ENCODE measurements around the gene IL33. TPM values are rescaled to one million over a fixed set of nuclear protein-coding genes. Genes with fewer than 3 reads are reported as not detected.

The IL33 gene
- total and polyA plus RNA-seq, 2 donors (not counting 1 experiment from before 2014, with no cell fraction given) = 1.3 to 2.0 TPM

DNA sequence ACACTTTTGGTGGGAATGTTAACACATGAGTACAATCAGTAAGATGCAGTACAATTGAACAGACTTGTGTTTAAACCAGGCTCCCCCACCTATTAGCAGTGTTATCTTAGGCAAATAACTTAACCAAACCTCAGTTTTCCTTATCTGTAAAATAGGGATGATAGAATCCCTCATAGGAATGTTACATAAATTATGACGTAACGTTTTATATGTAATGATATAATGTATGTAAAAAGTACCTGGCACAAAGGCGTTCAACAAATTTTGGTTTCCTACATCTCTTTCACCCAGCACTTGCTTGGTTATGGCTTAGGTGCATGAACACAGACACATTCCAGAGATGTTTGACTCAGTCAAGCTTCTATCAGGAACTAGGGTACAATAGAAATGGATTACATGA lies 26.7 kb upstream of the IL33 start:
- Histone ChIP-seq H4K20me1 (ENCODE audit: control insufficient read depth, extremely low read depth, insufficient read depth, low read length) (no peaks in the 10 kb centered on the region), H3K9ac (ENCODE audit: insufficient read depth, low read length) (no peak overlapping the region), H3K4me3 (replicated peaks in 1 of 4; ENCODE audit: control extremely low read depth in 1 of 4, insufficient read depth in 1 of 4, low read depth in 3 of 4, low read length in 4 of 4) (no peak overlapping the region), H3K36me3 (ENCODE audit: control insufficient read depth, insufficient read depth, low read length) (no peaks in the 10 kb centered on the region), H3K27ac (ENCODE audit: insufficient read depth, low read length) (no peak overlapping the region), H3K27me3 (ENCODE audit: control insufficient read depth, insufficient read depth, low read length) (no peaks in the 10 kb centered on the region), H3K4me2 (ENCODE audit: extremely low read depth, insufficient read depth, low read length) (no peak overlapping the region), H3K79me2 (ENCODE audit: control insufficient read depth, insufficient read depth, low read length) (no peaks in the 10 kb centered on the region), H3K4me1 (ENCODE audit: control insufficient read depth, extremely low read depth, insufficient read depth, low read length) (no peaks in the 10 kb centered on the region), H2AFZ (ENCODE audit: low read length) (no peak overlapping the region), H3K9me3 (ENCODE audit: control insufficient read depth, insufficient read depth, low read depth, low read length) (no peaks in the 10 kb centered on the region)
- TF ChIP-seq EZH2 (IDR thresholded peaks at IDR 0.05; ENCODE audit: low read length, missing control alignments) = no peak
- TF ChIP-seq, protein P1, sequence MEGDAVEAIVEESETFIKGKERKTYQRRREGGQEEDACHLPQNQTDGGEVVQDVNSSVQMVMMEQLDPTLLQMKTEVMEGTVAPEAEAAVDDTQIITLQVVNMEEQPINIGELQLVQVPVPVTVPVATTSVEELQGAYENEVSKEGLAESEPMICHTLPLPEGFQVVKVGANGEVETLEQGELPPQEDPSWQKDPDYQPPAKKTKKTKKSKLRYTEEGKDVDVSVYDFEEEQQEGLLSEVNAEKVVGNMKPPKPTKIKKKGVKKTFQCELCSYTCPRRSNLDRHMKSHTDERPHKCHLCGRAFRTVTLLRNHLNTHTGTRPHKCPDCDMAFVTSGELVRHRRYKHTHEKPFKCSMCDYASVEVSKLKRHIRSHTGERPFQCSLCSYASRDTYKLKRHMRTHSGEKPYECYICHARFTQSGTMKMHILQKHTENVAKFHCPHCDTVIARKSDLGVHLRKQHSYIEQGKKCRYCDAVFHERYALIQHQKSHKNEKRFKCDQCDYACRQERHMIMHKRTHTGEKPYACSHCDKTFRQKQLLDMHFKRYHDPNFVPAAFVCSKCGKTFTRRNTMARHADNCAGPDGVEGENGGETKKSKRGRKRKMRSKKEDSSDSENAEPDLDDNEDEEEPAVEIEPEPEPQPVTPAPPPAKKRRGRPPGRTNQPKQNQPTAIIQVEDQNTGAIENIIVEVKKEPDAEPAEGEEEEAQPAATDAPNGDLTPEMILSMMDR (conservative IDR thresholded peaks at IDR 0.05 in 1 of 2, IDR thresholded peaks at IDR 0.05 in 1 of 2; ENCODE audit: low read depth in 1 of 2, low read length in 2 of 2) = no peak
- DNase-seq (ENCODE audit: low read depth in 2 of 2) = no peak

DNA sequence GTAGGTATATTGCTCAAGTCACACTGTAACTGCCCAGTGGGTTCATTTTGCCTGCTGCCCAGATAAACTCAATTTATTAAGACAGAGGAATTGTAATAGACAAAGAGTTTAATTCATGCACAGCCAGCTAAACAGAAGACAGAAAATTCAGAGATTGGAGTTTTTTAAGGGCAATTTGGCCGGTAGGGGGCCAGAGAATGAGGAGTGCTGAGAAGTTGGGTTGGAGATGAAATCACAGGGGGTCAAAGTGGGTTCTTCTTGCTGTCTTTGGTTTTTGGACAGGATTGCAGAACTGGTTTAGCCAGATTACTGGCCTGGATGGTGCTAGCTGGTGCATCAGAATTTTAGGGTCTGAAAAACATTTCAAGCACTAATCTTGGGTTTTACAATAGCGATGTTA lies 20.7 kb upstream of the IL33 start:
- no peaks in the 10 kb centered on the region for H3K4me1 ChIP-seq (ENCODE audit: control insufficient read depth, extremely low read depth, insufficient read depth, low read length)
- H3K4me3 ChIP-seq (replicated peaks in 1 of 4; ENCODE audit: control extremely low read depth in 1 of 4, insufficient read depth in 1 of 4, low read depth in 3 of 4, low read length in 4 of 4) = no peak overlapping the region
- no peak for DNase-seq (ENCODE audit: low read depth in 2 of 2)
- no peak overlapping the region for H3K9ac ChIP-seq (ENCODE audit: insufficient read depth, low read length)
- no peaks in the 10 kb centered on the region for H3K79me2 ChIP-seq (ENCODE audit: control insufficient read depth, insufficient read depth, low read length)
- no peaks in the 10 kb centered on the region for H4K20me1 ChIP-seq (ENCODE audit: control insufficient read depth, extremely low read depth, insufficient read depth, low read length)
- TF ChIP-seq EZH2 (IDR thresholded peaks at IDR 0.05; ENCODE audit: low read length, missing control alignments) = no peak
- TF ChIP-seq, protein P1 (conservative IDR thresholded peaks at IDR 0.05 in 1 of 2, IDR thresholded peaks at IDR 0.05 in 1 of 2; ENCODE audit: low read depth in 1 of 2, low read length in 2 of 2) = peak in 1 of 2 donors; percentile 22
- no peak overlapping the region for H2AFZ ChIP-seq (ENCODE audit: low read length)
- H3K36me3 ChIP-seq (ENCODE audit: control insufficient read depth, insufficient read depth, low read length) = no peaks in the 10 kb centered on the region
- H3K27ac ChIP-seq (ENCODE audit: insufficient read depth, low read length) = no peak overlapping the region
- no peaks in the 10 kb centered on the region for H3K9me3 ChIP-seq (ENCODE audit: control insufficient read depth, insufficient read depth, low read depth, low read length)
- H3K4me2 ChIP-seq (ENCODE audit: extremely low read depth, insufficient read depth, low read length) = no peak overlapping the region
- no peaks in the 10 kb centered on the region for H3K27me3 ChIP-seq (ENCODE audit: control insufficient read depth, insufficient read depth, low read length)

DNA sequence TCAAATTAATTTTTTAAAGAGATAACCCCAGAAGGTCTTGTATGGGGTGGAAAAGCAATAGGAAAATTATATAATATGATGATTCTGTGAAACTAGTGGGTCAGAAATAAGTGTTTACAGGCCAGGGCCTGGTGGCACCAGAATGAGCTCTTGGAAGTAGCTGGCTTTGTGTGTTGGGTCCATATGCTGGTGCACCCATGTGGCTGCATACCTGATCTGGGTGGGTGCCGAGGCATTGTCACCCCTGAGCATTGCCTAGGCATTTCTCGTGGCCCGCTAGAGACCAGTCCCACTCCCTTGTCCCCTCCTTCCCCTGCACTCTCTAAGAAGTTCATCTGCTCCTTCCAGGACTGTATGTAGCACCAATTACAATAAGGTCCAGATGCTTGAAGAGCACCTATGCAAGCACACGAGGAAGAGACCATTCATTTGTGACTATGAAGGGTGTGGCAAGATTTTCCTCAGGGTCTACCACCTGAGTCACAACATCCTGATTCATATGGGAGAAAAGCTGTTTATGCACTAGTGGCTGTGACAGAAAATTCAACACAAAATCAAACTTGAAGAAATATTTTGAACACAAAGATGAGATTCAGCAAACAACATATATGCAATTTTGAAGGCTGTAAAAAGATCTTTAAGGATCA lies 19.8 kb upstream of the IL33 start:
- H3K27ac ChIP-seq (ENCODE audit: insufficient read depth, low read length) = no peak overlapping the region
- no peaks in the 10 kb centered on the region for H3K79me2 ChIP-seq (ENCODE audit: control insufficient read depth, insufficient read depth, low read length)
- H2AFZ ChIP-seq (ENCODE audit: low read length) = no peak overlapping the region
- no peaks in the 10 kb centered on the region for H4K20me1 ChIP-seq (ENCODE audit: control insufficient read depth, extremely low read depth, insufficient read depth, low read length)
- no peaks in the 10 kb centered on the region for H3K36me3 ChIP-seq (ENCODE audit: control insufficient read depth, insufficient read depth, low read length)
- no peaks in the 10 kb centered on the region for H3K4me1 ChIP-seq (ENCODE audit: control insufficient read depth, extremely low read depth, insufficient read depth, low read length)
- no peak overlapping the region for H3K9ac ChIP-seq (ENCODE audit: insufficient read depth, low read length)
- H3K4me2 ChIP-seq (ENCODE audit: extremely low read depth, insufficient read depth, low read length) = no peak overlapping the region
- TF ChIP-seq EZH2 (IDR thresholded peaks at IDR 0.05; ENCODE audit: low read length, missing control alignments) = no peak
- TF ChIP-seq, protein P1 (conservative IDR thresholded peaks at IDR 0.05 in 1 of 2, IDR thresholded peaks at IDR 0.05 in 1 of 2; ENCODE audit: low read depth in 1 of 2, low read length in 2 of 2) = no peak
- H3K27me3 ChIP-seq (ENCODE audit: control insufficient read depth, insufficient read depth, low read length) = no peaks in the 10 kb centered on the region
- H3K9me3 ChIP-seq (ENCODE audit: control insufficient read depth, insufficient read depth, low read depth, low read length) = no peaks in the 10 kb centered on the region
- no peak for DNase-seq (ENCODE audit: low read depth in 2 of 2)
- no peak overlapping the region for H3K4me3 ChIP-seq (replicated peaks in 1 of 4; ENCODE audit: control extremely low read depth in 1 of 4, insufficient read depth in 1 of 4, low read depth in 3 of 4, low read length in 4 of 4)

Data from fibroblast of lung (primary cell).